ENCODE measurements around the gene WDR47.

WDR47 gene

DNA sequence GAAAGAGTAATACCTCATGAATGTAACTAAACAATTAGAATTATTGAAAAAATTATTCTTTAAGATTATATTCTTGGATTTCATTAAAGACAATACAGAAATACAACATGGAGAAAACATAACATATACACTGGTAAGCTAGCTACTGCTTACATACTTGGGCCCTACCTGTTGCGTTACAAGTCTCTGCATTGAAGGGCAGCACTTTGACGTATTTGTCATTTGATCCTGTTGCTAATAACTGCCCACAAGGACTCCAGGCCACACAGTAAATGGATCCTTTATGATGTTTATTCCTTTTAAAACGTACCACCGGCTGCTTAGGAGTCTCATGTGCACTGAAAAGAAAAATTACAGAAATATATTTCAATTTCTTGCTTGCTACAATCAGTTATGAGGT, 58.8 kb downstream of the WDR47 start:
- DNase-seq (ENCODE audit: extremely low read depth, low read depth): no peak
- TF ChIP-seq, protein P1, sequence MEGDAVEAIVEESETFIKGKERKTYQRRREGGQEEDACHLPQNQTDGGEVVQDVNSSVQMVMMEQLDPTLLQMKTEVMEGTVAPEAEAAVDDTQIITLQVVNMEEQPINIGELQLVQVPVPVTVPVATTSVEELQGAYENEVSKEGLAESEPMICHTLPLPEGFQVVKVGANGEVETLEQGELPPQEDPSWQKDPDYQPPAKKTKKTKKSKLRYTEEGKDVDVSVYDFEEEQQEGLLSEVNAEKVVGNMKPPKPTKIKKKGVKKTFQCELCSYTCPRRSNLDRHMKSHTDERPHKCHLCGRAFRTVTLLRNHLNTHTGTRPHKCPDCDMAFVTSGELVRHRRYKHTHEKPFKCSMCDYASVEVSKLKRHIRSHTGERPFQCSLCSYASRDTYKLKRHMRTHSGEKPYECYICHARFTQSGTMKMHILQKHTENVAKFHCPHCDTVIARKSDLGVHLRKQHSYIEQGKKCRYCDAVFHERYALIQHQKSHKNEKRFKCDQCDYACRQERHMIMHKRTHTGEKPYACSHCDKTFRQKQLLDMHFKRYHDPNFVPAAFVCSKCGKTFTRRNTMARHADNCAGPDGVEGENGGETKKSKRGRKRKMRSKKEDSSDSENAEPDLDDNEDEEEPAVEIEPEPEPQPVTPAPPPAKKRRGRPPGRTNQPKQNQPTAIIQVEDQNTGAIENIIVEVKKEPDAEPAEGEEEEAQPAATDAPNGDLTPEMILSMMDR (IDR thresholded peaks at IDR 0.05; ENCODE audit: low read depth, low read length): no peak

DNA sequence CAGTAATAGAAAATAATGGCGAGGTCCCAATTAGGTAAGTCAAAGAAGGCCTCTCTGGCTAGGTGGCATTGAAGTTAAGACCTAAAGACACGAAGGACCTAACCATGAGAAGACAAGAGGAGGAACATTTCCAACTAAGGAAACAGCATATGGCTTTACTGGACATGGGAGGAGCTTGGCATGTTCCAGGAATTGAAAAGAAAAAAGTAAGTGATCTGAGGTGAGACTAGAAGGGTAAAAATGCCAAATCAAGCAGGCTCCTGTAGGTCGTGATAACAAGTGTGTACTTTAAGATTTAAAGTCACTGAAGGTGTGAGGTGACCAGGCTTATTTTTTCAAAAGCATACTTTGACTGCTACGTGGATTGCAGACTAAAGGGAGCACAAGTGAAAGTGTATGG, 65.2 kb downstream of the WDR47 start:
- TF ChIP-seq, protein P1 (IDR thresholded peaks at IDR 0.05; ENCODE audit: low read depth, low read length): no peak
- no peak for DNase-seq (ENCODE audit: extremely low read depth, low read depth)

DNA sequence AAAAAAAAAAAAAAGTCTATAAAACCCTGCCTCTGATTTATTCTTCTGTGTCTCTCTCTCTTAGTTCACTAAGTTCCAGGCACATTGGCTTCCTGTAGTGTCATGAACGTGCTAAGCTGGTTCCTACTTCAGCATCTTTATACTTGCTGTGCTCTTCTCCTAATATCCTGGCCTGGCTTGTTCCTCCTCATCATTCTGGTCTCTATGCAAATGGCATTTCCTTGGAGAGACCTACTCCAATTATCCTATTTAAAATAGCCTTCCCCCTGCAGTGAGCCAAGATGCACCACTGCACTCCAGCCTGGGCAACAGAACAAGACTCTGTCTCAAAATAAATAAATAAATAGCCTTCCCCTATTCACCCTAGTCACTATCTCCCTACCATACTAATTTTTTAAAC, 69.0 kb downstream of the WDR47 start:
- TF ChIP-seq, protein P1 (IDR thresholded peaks at IDR 0.05; ENCODE audit: low read depth, low read length): no peak
- DNase-seq (ENCODE audit: extremely low read depth, low read depth): no peak

DNA sequence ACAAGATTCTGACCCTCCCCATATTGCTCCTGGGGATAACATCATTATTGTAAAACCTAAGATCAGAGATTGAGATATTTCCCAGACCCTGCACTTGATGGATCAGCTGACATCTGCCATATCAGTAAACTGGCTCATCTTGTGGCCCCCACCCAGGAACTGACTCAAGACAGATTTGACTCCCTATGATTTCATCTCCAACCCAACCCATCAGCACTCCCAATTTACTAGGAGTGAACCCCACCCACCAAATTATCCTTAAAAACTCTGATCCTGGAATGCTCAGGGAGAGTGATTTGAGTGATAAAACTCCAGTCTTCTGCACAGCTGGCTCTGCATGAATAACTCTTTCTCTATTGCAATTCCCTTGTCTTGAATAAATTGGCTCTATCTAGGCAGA, 72.6 kb downstream of the WDR47 start:
- no peak for DNase-seq (ENCODE audit: extremely low read depth, low read depth)
- TF ChIP-seq, protein P1 (IDR thresholded peaks at IDR 0.05; ENCODE audit: low read depth, low read length): no peak

DNA sequence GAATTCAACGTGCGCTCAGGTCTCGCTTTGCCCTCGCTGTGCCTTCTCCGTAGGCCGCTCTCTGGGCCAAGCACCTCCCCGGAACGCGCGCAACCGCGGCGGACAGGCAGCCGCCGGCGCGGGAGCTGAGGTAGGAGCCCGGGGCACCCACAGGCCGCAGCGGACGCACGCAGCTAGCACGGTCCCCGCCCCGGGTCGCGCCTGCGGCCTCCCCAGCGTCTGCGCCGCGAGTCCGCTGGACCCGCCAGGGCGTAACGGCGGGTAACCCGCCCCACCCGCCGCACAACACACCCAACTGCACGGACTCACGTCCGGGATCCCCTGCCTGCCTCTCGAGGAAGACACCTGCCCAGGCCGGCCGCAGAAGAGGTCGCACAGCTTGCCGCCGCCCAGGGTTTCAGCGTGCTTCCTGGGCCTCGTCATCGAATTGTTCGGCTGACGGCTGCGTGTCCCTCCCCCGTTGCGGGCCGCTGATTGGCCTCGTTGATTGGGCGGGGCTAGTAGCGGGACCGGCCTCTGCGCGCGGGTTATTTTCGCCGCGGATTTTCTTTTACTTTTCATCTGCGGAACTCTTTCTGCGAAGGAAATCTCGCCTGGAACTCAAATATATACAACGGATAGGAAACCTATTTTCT, 78.7 kb downstream of the WDR47 start, which contains the start of gene CLCC1:
Gene CLCC1, minus strand, starts transcription at position 433 of the 635 bp plus-strand sequence. CDS start 13,047 bp downstream, outside the sequence.
- TF ChIP-seq, protein P1 (IDR thresholded peaks at IDR 0.05; ENCODE audit: low read depth, low read length): no peak
- DNase-seq (ENCODE audit: extremely low read depth, low read depth): peak; percentile 65

DNA sequence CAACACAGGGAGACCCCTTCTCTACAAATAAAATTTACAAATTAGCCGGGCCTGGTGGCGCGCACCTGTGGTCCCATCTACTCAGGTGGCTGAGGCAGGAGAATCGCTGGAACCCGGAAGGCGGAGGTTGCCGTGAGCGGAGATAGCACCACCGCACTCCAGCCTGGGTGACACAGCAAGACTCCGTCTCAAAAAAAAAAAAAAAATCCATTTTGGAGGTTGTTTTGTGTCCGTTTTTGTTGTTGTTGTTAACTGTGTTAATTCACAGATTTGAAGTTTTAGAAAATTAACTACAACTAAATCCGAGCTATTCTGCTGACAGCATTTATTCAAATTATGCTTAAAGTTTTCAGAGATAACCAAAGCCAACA, 79.2 kb downstream of the WDR47 start:
- no peak for DNase-seq (ENCODE audit: extremely low read depth, low read depth)
- TF ChIP-seq, protein P1 (IDR thresholded peaks at IDR 0.05; ENCODE audit: low read depth, low read length): no peak

DNA sequence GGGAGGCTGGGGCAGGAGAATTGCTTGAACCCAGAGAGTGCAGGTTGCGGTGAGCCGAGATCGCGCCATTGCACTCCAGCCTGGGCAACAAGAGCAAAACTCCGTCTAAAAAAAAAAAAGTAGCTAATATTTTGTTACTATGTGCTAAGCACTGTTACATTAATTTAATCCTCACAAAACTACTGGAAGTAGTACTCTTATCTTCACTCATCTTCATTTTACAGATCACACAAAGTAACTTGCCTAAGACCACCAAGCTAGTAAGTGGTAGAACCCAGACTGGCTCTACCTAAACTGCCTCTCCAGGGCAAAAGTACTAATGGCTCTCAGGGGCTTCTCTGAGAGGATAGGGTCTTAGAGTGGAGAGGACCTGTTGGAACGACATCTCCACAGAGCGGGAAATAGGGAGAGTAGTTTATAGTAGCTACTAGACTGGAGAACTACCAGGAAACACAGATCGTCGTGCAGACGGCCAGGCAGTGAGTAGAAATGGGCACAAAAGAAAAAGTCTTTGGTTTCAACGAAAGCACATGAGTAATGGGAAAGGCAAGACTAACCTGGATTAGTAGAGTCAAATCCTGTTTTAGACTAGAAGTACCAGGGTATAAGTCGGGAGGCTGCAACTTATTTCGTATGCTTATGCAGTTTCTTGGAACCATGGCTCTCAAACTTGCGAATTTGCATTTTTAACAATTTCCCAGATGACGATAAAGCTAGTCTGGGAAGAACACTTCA, 80.0 kb downstream of the WDR47 start:
- no peak for DNase-seq (ENCODE audit: extremely low read depth, low read depth)
- TF ChIP-seq, protein P1 (IDR thresholded peaks at IDR 0.05; ENCODE audit: low read depth, low read length): no peak
